MCF 10A (cell line): Measurements from ENCODE around the gene CAMK2G. TPM values are rescaled to one million over a fixed set of nuclear protein-coding genes. Genes with fewer than 3 reads are reported as not detected.

Experiments
- BruUV-seq: library from RNA; stranded (reverse); fragments of 400-500 nt; replicated peaks from 2 replicates; lab custom pipeline; 2021; lab: Mats Ljungman, UMichigan
- CTCF ChIA-PET: fragments of 300-600 bp; sonication (Branson Sonifier 250); formaldehyde crosslinking; extraction: SDS; loops from one replicate; lab custom pipeline; 2021; ENCODE audit warnings: antibody characterized with exemption, inconsistent platforms; lab: Yijun Ruan, JAX
- POLR2A ChIA-PET: fragments of 300-600, 350-650 bp; sonication (Branson Sonifier 250); formaldehyde crosslinking; extraction: SDS; loops from one replicate; lab custom pipeline; 2020; ENCODE audit warnings: antibody characterized with exemption, inconsistent platforms; lab: Yijun Ruan, JAX
- DNase-seq: peaks from one replicate; pipeline ENCODE4 v3.0.0-alpha.2; 2018; ENCODE audit not compliant: unreplicated experiment
- H3K27ac Mint-ChIP-seq: one replicate; pipeline ENCODE4 v1.8.0; 2022; ENCODE audit warnings: mild to moderate bottlenecking, low read depth, mixed read lengths; ENCODE audit not compliant: unreplicated experiment
- H3K27me3 Mint-ChIP-seq: one replicate; pipeline ENCODE4 v1.8.0; 2022; ENCODE audit warnings: mixed read lengths; ENCODE audit not compliant: insufficient read depth, unreplicated experiment
- H3K36me3 Mint-ChIP-seq: one replicate; pipeline ENCODE4 v1.8.0; 2022; ENCODE audit warnings: mild to moderate bottlenecking, moderate library complexity, mixed read lengths; ENCODE audit not compliant: insufficient read depth, unreplicated experiment
- H3K4me1 Mint-ChIP-seq: one replicate; pipeline ENCODE4 v1.8.0; 2022; ENCODE audit warnings: mixed read lengths; ENCODE audit not compliant: insufficient read depth, unreplicated experiment
- H3K4me3 Mint-ChIP-seq: one replicate; pipeline ENCODE4 v1.8.0; 2022; ENCODE audit warnings: mild to moderate bottlenecking, moderate library complexity, mixed read lengths; ENCODE audit not compliant: unreplicated experiment
- H3K9me3 Mint-ChIP-seq: one replicate; pipeline ENCODE4 v1.8.0; 2022; ENCODE audit warnings: mixed read lengths; ENCODE audit not compliant: unreplicated experiment
- intact Hi-C: fragments of 100-400 bp; cut with micrococcal nuclease; formaldehyde crosslinking; loops from 2 replicates; pipeline ENCODE4 v1.14.1; 2022
- total RNA-seq: library from RNA; stranded (reverse); gene quantifications from 2 replicates; pipeline ENCODE4 v1.2.3, GENCODE V29; 2022
- TF ChIP-seq, protein P1 (sequence below): fragments of 200-600 bp; IDR thresholded peaks from one replicate; pipeline ENCODE4 v1.8.0; 2022; ENCODE audit warnings: antibody characterized with exemption, mild to moderate bottlenecking; ENCODE audit not compliant: unreplicated experiment

Gene CAMK2G
- total RNA-seq, 1 experiment from 2014 or later: 10.9 TPM

DNA sequence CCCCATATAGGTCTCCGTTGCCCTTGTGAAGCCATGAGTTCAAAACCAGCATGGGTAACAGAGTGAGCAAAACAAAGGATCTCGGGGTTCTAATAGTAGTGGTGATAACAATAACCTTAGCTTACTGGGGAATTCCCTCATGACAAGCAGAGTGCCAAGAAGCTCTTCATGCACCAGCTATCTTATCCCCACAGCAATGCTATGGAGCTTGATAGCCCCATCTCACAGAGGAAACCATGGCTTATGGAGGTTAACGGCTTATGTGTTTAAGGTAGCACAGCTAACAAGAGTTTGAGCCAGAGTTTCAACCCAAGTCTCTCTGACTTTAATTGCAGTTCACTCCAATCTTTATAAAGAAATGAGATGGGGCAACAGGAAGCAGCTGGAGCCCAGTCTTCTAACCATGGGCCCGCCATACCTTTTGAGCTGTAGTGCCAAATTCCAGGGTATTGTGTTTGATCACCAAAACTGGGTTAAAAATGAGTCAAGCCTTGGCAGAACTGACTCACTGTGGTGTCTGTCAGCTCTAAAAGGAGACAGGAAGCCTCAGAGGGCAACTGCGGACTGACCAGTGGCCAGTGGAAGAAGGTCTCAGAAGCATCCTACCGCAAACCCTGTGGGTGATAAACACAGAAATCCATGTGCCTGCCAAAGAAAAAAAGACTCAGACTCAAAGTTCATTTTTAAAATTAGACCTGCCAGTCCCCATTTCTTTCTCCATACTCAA lies 20.1 kb upstream of the CAMK2G start:
- CTCF ChIA-PET: interaction anchor here (1.3 to 21.1 kb wide), 4 partner anchors 8 to 187 kb away, joined by 5 to 658 read pairs (median 6); no protein-coding TSS in a partner anchor
- Mint-ChIP-seq H3K4me1 (peaks cover 55% of the 10 kb centered on the region), H3K4me3 (no peak overlapping the region), H3K27ac (no peak overlapping the region), H3K36me3 (no peaks in the 10 kb centered on the region), H3K9me3 (no peaks in the 10 kb centered on the region), H3K27me3 (no peaks in the 10 kb centered on the region)
- intact Hi-C loops: no loop called here
- TF ChIP-seq, protein P1, sequence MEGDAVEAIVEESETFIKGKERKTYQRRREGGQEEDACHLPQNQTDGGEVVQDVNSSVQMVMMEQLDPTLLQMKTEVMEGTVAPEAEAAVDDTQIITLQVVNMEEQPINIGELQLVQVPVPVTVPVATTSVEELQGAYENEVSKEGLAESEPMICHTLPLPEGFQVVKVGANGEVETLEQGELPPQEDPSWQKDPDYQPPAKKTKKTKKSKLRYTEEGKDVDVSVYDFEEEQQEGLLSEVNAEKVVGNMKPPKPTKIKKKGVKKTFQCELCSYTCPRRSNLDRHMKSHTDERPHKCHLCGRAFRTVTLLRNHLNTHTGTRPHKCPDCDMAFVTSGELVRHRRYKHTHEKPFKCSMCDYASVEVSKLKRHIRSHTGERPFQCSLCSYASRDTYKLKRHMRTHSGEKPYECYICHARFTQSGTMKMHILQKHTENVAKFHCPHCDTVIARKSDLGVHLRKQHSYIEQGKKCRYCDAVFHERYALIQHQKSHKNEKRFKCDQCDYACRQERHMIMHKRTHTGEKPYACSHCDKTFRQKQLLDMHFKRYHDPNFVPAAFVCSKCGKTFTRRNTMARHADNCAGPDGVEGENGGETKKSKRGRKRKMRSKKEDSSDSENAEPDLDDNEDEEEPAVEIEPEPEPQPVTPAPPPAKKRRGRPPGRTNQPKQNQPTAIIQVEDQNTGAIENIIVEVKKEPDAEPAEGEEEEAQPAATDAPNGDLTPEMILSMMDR: no peak
- DNase-seq: peak; percentile 92
- BruUV-seq: no TSS peak
- POLR2A ChIA-PET: interaction anchor here (0.7 to 12.9 kb wide), 8 partner anchors 12 to 1309 kb away, joined by 3 to 361 read pairs (median 4); partner anchors contain the start of genes PLAU and VCL

DNA sequence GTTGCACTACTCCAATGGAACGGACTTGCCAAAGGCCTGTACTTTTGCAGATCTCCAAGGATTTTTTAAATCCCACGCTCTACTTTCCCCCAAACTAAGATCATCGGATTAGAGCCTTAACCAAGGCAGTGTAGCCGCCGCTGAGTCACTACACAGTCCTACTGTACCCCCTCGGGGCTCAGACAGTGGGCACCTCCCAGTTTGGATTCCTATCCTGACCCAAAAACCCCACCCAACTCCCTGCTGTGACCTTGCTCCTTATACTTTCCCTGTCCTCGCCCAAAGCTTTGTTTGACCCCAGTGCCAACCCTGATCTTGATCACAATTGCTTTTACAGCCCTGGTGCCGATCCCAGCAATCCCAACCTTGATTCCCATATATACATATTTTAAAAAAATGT lies 19.1 kb upstream of the CAMK2G start:
- Mint-ChIP-seq H3K27ac (peak overlapping the region; percentile 36), H3K9me3 (no peaks in the 10 kb centered on the region), H3K4me3 (no peak overlapping the region), H3K36me3 (no peaks in the 10 kb centered on the region), H3K27me3 (no peaks in the 10 kb centered on the region), H3K4me1 (peaks cover 60% of the 10 kb centered on the region)
- ChIA-PET POLR2A (interaction anchor here (1.3 to 12.9 kb wide), 5 partner anchors 13 to 104 kb away, joined by 3 to 361 read pairs (median 4); partner anchors contain the start of gene VCL), CTCF (interaction anchor here (0.6 to 21.1 kb wide), 6 partner anchors 7 to 237 kb away, joined by 4 to 658 read pairs (median 5); no protein-coding TSS in a partner anchor)
- peak; percentile 73 for DNase-seq
- intact Hi-C loops: no loop called here
- BruUV-seq: no TSS peak
- TF ChIP-seq, protein P1: no peak

DNA sequence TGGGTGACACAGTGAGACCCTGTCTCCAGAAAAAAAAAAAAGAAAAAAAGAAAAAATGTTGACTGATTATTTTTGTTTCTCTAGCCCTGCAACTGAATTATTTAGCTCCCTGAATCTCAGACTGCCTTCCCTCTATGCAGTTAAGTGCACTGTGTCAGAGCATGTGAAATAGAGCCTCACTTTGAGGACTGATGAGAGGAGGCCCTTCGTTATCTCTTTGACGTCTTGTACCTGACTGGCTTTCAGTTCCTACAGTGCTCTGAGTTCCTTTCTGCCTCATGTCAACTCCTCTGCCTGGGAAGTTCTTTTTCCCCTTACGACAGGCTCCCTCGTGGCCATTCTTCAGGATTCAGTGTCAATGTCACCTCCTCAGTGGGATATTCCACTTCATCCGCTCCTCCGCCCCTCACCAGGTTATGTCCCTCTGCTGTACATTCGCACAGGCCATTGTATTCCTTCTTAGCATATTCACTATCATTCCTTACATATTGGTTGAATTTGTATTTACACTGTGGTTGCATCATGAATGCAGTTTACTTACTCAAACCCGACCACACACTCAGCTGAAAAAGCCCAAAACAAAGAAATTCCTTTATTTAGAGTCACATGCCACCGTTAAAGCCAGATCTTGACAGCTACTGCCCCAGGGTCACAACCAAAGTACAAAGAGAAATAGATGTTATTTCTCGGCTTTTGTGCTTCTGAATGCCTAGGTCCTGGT lies 18.1 kb upstream of the CAMK2G start:
- CTCF ChIA-PET: interaction anchor here (1.9 to 21.1 kb wide), 2 partner anchors 26 to 46 kb away, joined by 5 to 658 read pairs; no protein-coding TSS in a partner anchor
- Mint-ChIP-seq H3K4me1 (peaks cover 67% of the 10 kb centered on the region), H3K36me3 (no peaks in the 10 kb centered on the region), H3K9me3 (no peaks in the 10 kb centered on the region), H3K4me3 (no peak overlapping the region), H3K27me3 (no peaks in the 10 kb centered on the region), H3K27ac (peak overlapping the region; percentile 36)
- TF ChIP-seq, protein P1: no peak
- POLR2A ChIA-PET: interaction anchor here (12.9 kb wide), 1 partner anchor 44 kb away, joined by 361 read pairs; no protein-coding TSS in a partner anchor
- BruUV-seq: no TSS peak
- no peak for DNase-seq
- intact Hi-C loops: no loop called here
